ENCODE results near the gene IRF8. TPM values are rescaled to one million over a fixed set of nuclear protein-coding genes. Genes with fewer than 3 reads are reported as not detected.
"Not testable (repeated sequence)": the region's sequence is repeated elsewhere in the genome, so short reads cannot be mapped to it uniquely, and the experiment has no call there.

The IRF8 gene
- total RNA-seq, 2 experiments from 2014 or later: 11.6 to 14.7 TPM

DNA sequence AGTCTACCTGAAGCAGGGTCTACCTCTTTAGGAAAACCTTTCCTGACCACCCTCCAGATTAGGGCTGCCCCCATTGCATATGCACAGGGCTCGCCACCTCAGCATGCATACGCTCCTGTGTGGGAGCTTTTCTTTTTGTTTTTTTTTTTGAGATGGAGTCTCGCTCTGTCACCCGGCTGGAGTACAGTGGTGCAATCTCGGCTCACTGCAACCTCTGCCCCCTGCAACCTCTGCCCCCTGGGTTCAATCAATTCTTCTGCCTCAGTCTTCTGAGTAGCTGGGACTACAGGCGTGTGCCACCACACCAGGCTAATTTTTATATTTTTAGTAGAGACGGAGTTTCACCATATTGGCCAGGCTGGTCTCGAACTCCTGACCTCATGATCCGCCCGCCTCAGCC lies 43.7 kb downstream of the IRF8 start:
- H3K4me1 Mint-ChIP-seq: peaks cover 26% of the 10 kb centered on the region
- DNase-seq; H3K9me3 Mint-ChIP-seq; H3K4me3 Mint-ChIP-seq; H3K27me3 Mint-ChIP-seq; POLR2A ChIA-PET; H3K27ac Mint-ChIP-seq; CTCF ChIA-PET; H3K36me3 Mint-ChIP-seq (ENCODE audit: low read depth): not testable (repeated sequence)

DNA sequence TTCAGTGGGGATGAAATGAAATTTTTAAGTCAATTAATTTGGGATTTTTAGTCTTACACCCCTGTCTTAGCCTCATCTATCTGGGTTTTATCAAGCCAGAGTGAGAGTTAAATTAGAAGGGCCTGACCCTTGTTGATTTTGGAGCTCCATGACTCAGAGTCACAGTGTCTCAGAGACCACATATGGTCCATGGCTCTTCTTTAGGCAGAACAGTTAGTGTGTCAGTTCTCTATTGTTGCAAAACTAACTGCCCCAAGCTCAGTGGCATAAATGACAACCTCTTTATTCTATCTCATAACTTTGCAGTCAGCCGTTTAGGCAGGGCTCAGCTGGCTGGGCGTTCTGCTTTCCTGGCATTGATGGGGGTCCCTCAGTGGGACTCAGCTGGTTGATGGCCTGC lies 44.7 kb downstream of the IRF8 start:
- H3K4me1 Mint-ChIP-seq: peaks cover 30% of the 10 kb centered on the region
- peaks cover 1% of the 10 kb centered on the region for H3K9me3 Mint-ChIP-seq
- no peak for DNase-seq
- H3K4me3 Mint-ChIP-seq: no peak overlapping the region
- ChIA-PET POLR2A (no interaction called here), CTCF (interaction anchor here (0.7 to 2.3 kb wide), 5 partner anchors 10 to 123 kb away, joined by 3 to 10 read pairs (median 3); no protein-coding TSS in a partner anchor)
- H3K27me3 Mint-ChIP-seq: peaks cover 11% of the 10 kb centered on the region
- H3K36me3 Mint-ChIP-seq (ENCODE audit: low read depth): peaks cover 1% of the 10 kb centered on the region
- H3K27ac Mint-ChIP-seq: no peak overlapping the region

DNA sequence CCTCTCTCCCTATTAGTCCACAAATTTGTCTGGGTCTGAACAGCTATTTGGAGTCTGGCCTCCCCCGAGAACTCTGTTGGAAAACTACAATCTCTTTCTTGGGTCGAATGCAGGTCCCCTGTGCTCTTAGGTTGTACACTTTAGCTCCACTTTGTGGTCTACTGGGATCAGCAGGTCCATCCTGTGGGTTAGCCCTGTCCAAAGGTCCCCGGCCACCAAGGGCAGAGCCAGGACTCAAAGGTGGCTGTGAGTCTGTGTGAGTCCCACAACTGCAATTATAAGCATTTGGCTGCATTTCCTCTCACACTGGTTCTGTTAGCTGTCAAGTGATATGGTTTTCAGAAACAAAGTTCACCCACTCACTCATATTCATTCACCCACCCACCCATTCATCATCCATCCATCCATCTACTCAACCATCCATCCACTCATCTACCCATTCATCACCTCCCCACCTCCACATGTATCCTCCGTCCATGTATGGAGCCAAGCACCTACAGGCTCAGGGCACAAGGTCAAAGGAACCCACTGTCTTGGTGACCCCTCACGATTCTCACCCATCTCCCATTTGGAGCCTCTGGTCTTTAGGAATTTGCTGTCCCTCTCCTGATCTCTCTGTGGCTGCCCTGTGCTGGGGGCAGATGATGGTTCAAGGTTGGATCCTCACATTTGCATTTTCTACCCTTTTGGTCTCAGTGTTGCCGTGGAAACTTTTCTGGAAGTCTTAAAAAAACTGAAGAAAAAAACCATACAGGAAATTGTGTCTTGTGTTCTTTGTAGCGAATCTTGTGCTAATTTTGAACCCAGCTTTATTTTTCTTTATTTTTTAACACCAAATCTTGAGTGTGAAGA lies 45.8 kb downstream of the IRF8 start:
- Mint-ChIP-seq H3K27me3 (peaks cover 11% of the 10 kb centered on the region), H3K4me1 (peaks cover 33% of the 10 kb centered on the region), H3K36me3 (ENCODE audit: low read depth) (no peaks in the 10 kb centered on the region), H3K9me3 (no peaks in the 10 kb centered on the region), H3K4me3 (no peak overlapping the region), H3K27ac (no peak overlapping the region)
- CTCF ChIA-PET: interaction anchor here (0.8 to 2.3 kb wide), 6 partner anchors 11 to 523 kb away, joined by 3 to 10 read pairs (median 4); no protein-coding TSS in a partner anchor
- DNase-seq: no peak
- POLR2A ChIA-PET: interaction anchor here (0.5 kb wide), 1 partner anchor 9 kb away, joined by 9 read pairs; no protein-coding TSS in a partner anchor

DNA sequence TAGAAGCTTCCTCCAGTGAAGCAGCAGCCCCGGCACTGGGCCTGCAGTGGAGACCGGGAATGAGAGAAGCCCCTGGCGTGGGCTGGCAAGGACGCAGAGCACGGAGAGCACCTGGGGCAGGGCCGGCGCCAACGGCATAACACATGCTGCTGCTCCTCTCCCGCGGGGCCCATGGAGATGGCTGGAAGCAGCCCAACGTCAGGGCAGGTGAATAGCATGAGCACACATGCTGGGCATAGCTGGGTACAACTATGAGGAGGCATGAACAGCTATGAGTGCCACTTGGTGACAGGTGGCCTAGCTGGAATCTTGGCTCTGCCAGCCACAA lies 46.4 kb downstream of the IRF8 start:
- DNase-seq: no peak
- Mint-ChIP-seq H3K36me3 (ENCODE audit: low read depth) (no peaks in the 10 kb centered on the region), H3K4me3 (no peak overlapping the region), H3K27me3 (peaks cover 11% of the 10 kb centered on the region), H3K9me3 (no peaks in the 10 kb centered on the region), H3K4me1 (peaks cover 33% of the 10 kb centered on the region), H3K27ac (no peak overlapping the region)
- POLR2A ChIA-PET: interaction anchor here (0.5 kb wide), 1 partner anchor 9 kb away, joined by 9 read pairs; no protein-coding TSS in a partner anchor
- CTCF ChIA-PET: interaction anchor here (1.3 to 2.3 kb wide), 5 partner anchors 11 to 43 kb away, joined by 3 to 10 read pairs (median 4); no protein-coding TSS in a partner anchor

DNA sequence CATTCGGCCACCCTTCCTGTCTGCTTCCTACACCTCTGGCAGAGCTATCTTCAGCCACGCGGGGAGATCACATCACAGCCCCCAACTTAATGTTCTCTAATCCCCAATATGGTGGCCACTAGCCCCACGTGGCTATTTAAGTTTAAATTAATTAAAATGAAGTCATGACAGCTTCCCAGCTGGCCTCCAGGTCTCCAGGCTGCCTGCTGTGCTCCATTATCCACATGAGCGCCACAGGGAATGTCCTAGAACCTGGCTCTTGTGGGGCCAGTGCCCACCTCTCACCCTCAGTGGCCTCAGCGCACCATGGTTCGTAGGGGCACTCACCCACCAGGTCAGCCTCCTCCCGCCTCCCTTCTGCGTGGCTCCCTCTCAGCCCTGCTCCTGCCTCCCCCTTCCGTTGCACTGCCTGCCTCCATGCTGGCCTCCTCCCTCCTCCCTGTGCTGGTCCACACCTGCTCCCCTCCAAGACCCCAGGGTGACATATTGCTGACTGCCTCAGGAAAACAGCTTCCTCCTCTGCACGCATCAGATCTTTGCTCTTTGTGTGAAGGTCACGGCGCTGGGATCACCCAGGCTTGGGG lies 47.7 kb downstream of the IRF8 start:
- no peak for DNase-seq
- ChIA-PET POLR2A (interaction anchor here (0.7 kb wide), 1 partner anchor 273 kb away, joined by 4 read pairs; no protein-coding TSS in a partner anchor), CTCF (interaction anchor here (1.2 to 1.4 kb wide), 4 partner anchors 10 to 18 kb away, joined by 3 to 7 read pairs (median 4); no protein-coding TSS in a partner anchor)
- no peak overlapping the region for H3K4me3 Mint-ChIP-seq
- H3K36me3 Mint-ChIP-seq (ENCODE audit: low read depth): no peaks in the 10 kb centered on the region
- H3K27me3 Mint-ChIP-seq: peaks cover 14% of the 10 kb centered on the region
- no peaks in the 10 kb centered on the region for H3K9me3 Mint-ChIP-seq
- H3K4me1 Mint-ChIP-seq: peaks cover 33% of the 10 kb centered on the region
- H3K27ac Mint-ChIP-seq: no peak overlapping the region

DNA sequence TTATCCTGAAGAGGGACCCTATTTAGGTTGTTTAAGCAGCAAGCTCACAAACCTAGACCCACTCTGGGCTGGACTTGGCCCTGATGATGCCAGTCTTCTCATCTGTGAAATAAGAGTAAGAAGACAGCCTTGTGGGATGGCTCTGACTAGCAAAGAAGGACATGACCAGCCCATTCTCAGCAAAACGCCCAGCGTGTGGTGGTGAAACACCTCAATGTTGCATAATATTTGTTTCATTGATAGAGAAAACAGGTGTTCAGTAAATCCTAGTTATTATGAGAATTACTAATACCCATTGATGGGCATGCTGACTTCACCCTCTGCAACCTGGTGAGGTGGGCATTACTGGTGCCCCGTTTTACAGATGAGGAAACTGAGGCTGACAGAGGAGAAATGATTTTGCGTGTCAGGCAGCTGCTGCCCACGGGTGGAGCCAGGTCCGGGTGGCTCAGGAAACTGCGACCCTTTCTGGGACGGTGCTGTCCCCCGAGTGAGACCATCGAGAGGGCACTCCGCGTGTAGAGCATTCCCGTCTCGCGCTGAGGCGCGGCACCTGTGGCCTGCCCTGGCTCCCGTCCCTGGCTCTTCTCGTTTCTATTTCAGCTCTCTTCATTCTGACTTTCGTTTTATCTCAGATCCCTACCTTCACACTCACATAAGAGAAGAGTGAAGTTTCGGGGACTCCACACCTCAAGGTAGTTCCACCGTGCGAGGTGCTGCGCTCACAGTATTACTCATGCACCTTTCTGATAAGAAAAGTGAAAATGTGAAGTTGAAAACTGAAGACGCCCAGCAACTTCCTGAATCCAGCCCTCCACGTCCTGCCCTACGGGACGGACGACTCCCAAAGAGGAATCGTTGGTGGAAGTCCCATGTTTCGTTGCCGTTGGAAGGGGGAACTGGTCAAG lies 48.5 kb downstream of the IRF8 start:
- H3K36me3 Mint-ChIP-seq (ENCODE audit: low read depth): no peaks in the 10 kb centered on the region
- H3K27ac Mint-ChIP-seq: no peak overlapping the region
- H3K27me3 Mint-ChIP-seq: peaks cover 12% of the 10 kb centered on the region
- peaks cover 33% of the 10 kb centered on the region for H3K4me1 Mint-ChIP-seq
- ChIA-PET CTCF (interaction anchor here (1.0 to 1.4 kb wide), 3 partner anchors 10 to 31 kb away, joined by 3 to 7 read pairs (median 3); no protein-coding TSS in a partner anchor), POLR2A (no interaction called here)
- DNase-seq: peak; percentile 27
- H3K4me3 Mint-ChIP-seq: peak overlapping the region; percentile 56
- no peaks in the 10 kb centered on the region for H3K9me3 Mint-ChIP-seq

DNA sequence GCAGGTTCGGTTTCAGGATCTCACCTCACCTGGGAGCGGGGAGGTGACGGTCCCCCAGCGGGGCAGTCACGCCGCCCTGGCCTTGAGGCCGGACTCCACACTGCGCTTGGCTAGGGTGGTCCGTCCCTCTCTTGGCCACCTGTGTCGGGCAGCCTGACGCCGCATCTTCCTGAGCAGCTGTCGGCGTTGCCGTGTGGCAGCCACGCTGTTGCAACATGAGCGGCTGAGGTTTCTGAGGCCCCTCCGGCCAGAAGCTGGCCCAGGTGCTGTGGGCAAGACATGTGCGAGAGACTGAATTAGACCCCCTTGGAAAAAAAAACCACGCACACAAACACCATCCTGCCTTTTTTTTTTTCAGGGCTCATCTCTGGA lies 49.2 kb downstream of the IRF8 start:
- peaks cover 12% of the 10 kb centered on the region for H3K27me3 Mint-ChIP-seq
- POLR2A ChIA-PET: no interaction called here

DNA sequence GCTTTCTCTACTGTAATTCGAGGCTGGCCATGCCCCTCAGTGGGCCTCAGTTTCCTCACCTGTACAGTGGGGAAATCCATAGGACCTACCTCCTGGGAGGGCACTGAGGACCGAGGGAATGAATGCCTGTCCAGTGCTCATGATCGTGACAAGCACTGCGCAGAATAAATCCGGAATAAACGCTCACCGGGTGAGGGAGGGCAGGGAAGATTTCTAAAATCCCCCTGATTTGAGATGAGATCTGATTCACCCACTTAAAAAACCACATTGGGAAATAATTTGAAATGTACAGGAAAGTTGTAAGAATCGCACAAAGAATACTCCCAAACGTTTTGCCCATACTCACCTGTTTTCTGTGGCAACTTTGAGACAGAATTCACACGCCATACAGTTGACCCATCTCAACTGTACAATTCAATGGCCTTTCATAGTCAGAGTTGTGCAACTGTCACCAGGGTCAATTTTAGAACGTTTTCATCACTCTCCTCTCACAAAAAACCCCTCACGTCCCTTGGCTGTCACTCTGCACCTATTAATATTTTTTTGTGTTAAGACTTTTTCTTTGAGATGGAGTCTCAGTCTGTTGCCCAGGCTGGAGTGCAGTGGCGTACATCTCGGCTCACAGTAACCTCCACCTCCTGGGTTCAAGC lies 49.8 kb downstream of the IRF8 start:
- Mint-ChIP-seq H3K9me3 (no peaks in the 10 kb centered on the region), H3K27ac (no peak overlapping the region)
- DNase-seq: no peak

More for the DNA sequence above, 49.2 kb downstream of the IRF8 start:
- CTCF ChIA-PET: interaction anchor here (1.0 to 1.4 kb wide), 2 partner anchors 12 to 32 kb away, joined by 3 to 7 read pairs; no protein-coding TSS in a partner anchor
- Mint-ChIP-seq H3K9me3 (no peaks in the 10 kb centered on the region), H3K4me3 (no peak overlapping the region), H3K27ac (no peak overlapping the region), H3K36me3 (ENCODE audit: low read depth) (no peaks in the 10 kb centered on the region), H3K4me1 (peaks cover 33% of the 10 kb centered on the region)
- no peak for DNase-seq

DNA sequence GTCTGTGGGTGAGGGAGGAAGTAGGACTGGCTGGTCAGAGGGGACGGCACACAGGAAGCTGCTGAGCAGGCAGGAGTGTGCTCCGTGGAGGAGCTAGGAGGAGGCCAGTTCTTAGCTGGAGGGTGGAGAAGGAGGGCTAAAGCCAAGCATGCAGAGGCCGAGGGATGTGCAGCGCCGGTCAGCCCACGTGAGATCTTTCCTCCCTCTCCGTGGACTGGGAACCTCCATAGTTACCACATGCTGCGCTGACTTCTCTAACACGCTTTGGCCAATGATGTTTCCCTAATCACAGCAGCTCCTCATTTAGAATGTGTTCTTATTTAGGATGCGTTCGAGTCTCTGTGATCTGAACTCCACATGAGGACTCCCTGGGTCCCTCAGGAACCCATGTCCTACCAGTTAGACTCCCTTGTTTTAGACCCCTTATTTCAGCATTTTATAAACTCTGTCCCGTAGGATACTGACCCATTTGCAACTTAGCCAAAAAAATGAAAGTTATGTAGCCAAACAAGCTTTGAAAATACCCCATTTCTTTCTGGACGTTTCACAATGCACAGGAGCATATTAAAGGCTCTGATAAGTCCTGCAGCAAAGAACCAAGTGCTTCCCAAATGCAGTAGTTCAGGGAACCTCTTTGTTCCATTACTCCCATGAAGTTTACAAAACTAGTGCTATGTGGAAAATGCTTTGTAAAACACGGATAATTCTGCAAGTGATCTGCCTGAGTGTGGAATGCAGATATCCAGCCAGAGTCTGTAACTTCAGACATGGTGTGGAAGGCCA lies 51.4 kb downstream of the IRF8 start:
- no peak for DNase-seq
- ChIA-PET CTCF (interaction anchor here (0.7 kb wide), 1 partner anchor 13 kb away, joined by 3 read pairs; no protein-coding TSS in a partner anchor), POLR2A (no interaction called here)
- Mint-ChIP-seq H3K4me1 (peaks cover 27% of the 10 kb centered on the region), H3K9me3 (no peaks in the 10 kb centered on the region), H3K27me3 (peaks cover 12% of the 10 kb centered on the region), H3K27ac (peak overlapping the region; percentile 6), H3K4me3 (no peak overlapping the region), H3K36me3 (ENCODE audit: low read depth) (no peaks in the 10 kb centered on the region)

More for the DNA sequence above, 49.8 kb downstream of the IRF8 start:
- H3K27me3 Mint-ChIP-seq: peaks cover 12% of the 10 kb centered on the region
- no peaks in the 10 kb centered on the region for H3K36me3 Mint-ChIP-seq (ENCODE audit: low read depth)
- no peak overlapping the region for H3K4me3 Mint-ChIP-seq
- ChIA-PET CTCF (no interaction called here), POLR2A (no interaction called here)
- peaks cover 33% of the 10 kb centered on the region for H3K4me1 Mint-ChIP-seq

DNA sequence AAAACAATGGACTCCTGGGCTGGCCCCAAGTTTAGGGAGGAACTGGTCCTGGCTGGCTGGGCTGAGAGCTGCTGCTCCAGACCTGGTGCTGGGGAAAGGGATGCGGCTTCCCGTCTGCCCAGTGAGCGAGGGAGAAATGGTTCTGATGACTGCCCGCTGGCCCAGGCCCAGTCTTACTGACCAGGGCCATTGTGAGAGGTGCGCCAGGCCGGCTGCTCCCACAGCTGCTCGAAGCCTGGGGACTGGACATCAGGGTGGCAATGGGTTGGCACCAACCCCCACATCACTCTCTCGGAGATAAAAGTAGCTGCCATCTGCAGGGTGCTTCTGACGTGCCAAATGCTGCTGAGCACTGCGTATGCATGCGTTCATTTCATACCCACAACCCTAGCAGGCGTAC lies 53.2 kb downstream of the IRF8 start:
- H3K27me3 Mint-ChIP-seq: peaks cover 5% of the 10 kb centered on the region
- H3K9me3 Mint-ChIP-seq: no peaks in the 10 kb centered on the region
- H3K4me3 Mint-ChIP-seq: no peak overlapping the region
- ChIA-PET POLR2A (no interaction called here), CTCF (interaction anchor here (1.4 kb wide), 1 partner anchor 46 kb away, joined by 3 read pairs; no protein-coding TSS in a partner anchor)
- H3K27ac Mint-ChIP-seq: no peak overlapping the region
- H3K4me1 Mint-ChIP-seq: peaks cover 12% of the 10 kb centered on the region
- H3K36me3 Mint-ChIP-seq (ENCODE audit: low read depth): no peaks in the 10 kb centered on the region
- no peak for DNase-seq

DNA sequence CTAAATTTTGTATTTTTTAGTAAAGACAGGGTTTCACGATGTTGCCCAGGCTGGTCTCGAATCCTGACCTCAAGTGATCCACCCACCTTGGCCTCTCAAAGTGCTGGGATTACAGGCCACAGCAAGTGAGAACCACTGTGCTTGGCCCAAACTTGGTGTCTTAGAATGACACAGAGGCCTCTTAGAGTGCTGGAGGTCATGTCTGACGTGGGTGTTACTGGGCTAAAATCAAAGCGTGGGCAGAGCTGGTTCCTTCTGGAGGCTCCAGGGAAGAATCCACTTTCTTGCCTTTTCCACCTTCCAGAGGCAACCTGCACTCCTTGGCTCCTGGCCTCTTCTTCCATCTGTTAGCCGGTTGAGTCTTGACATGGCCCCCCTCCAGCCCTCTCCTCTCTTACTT lies 53.8 kb downstream of the IRF8 start:
- peaks cover 4% of the 10 kb centered on the region for H3K27me3 Mint-ChIP-seq

More for the DNA sequence above, 53.8 kb downstream of the IRF8 start:
- DNase-seq: no peak
- no peaks in the 10 kb centered on the region for H3K36me3 Mint-ChIP-seq (ENCODE audit: low read depth)
- H3K4me1 Mint-ChIP-seq: peaks cover 6% of the 10 kb centered on the region
- H3K4me3 Mint-ChIP-seq: no peak overlapping the region
- no peaks in the 10 kb centered on the region for H3K9me3 Mint-ChIP-seq
- no peak overlapping the region for H3K27ac Mint-ChIP-seq
- ChIA-PET CTCF (no interaction called here), POLR2A (no interaction called here)
